OCI-M2 (cell line): ENCODE data around the gene FAM25A.
"Not testable (repeated sequence)": the region's sequence is repeated elsewhere in the genome, so short reads cannot be mapped to it uniquely, and the experiment has no call there.

ENCODE experiments used
- DNase-seq: peaks from one replicate; lab custom pipeline; 2025; ENCODE audit not compliant: unreplicated experiment; lab: John Stamatoyannopoulos, UW

The FAM25A gene

GRCh38 chr10:87009134-87009696 lies 10.9 kb upstream of the FAM25A start:
- not testable (repeated sequence) for DNase-seq

GRCh38 chr10:87013528-87013927 lies 6.6 kb upstream of the FAM25A start:
- DNase-seq, result not testable (repeated sequence)

DNA sequence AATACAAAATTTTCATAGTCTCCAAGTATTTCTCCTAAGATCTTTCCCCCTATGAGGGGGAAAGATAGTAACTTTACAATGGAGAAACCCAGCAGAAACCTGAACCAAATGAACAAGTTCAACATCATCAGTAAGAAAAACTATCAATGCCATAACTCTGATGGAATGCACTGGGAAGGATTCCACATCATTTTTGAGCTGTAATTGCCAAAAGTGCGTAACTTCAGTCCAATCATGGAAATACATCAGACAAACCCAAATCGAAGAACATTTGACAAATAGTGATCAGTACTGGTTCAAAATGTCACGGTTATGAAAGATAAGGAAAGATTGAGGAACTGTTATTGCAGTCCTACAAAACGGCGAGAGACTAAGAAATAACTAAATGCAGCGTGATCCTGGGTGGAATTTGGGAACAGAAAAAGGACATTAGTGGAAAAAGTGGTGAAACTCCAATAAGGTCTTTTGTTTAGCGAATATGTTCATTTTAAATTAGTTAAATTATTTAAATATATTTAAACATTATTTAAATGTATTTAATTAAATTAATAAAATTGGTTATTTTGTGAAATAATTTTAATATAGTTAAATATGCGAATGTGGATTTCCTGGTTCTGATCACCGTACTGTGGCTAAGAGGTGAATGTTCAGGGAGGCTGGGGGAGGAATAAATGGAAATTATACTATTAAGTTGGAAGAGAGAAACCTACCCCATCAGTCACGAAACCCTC lies 4.9 kb upstream of the FAM25A start:
- not testable (repeated sequence) for DNase-seq

GRCh38 chr10:87018127-87018526 lies 2.0 kb upstream of the FAM25A start:
- DNase-seq, result not testable (repeated sequence)

DNA sequence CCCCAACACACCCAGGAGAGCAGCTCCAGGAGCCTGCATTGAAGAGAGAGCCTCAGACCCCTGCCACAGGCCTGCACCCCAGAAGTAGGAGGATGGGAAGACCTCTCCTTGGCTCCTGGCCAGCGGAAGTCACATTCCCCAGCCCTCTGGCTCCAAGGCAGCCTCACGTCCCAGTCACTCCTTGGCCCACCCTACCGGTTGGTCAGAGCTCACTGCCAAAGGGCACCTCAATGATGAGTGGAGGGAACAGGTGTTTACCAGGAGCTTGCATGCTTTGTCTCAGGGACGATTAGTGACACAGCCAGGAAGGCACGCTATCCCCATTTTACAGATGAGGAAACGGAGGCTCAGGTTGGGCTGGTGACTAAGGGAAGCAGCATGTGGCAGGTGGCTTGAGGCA lies 1.0 kb upstream of the FAM25A start:
- not testable (repeated sequence) for DNase-seq

- DNase-seq, result not testable (repeated sequence)
Measured at GRCh38 chr10:87019504-87019903, 590 bp upstream of the FAM25A start.

- DNase-seq, result not testable (repeated sequence)
Measured at GRCh38 chr10:87025285-87025958, 5.3 kb downstream of the FAM25A start.

DNA sequence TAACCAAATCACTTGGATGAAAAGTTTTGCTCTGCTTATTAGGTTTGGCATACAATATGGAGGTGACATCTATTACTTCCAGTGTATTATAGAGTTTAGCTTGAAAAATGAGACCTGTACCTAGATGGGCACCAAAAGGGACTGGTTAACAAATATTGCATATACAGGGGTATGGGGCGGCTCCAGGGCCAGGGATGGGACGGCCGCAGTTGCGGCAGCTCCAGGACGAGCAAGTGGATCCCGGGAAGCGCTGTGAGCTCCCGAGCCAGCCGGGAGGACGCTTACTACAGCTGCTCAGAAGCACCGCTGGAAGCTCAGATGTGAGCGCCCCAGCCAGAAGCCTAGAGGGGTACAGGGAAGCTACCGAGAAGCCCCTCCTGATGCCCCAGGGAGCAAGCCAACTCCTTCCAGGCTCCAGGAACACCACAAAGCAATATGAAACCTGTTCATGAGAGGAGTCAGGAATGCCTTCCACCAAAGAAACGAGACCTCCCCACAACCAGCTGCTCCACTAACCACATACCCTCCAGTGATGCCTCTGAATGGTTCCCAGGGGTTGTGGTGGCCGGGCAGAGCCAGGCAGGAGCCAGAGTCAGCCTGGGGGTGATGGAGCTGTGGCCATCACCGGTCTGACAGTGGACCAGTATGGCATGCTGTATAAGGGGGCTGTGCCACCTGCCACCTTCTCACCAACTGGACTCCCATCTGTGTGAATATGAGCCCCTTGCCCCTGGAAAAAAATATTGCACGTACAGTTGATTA lies 6.8 kb downstream of the FAM25A start:
- not testable (repeated sequence) for DNase-seq

- not testable (repeated sequence) for DNase-seq
Measured at GRCh38 chr10:87030419-87030818, 10.3 kb downstream of the FAM25A start.

- no peak for DNase-seq
Measured at GRCh38 chr10:87030912-87031635, 11.0 kb downstream of the FAM25A start.

DNA sequence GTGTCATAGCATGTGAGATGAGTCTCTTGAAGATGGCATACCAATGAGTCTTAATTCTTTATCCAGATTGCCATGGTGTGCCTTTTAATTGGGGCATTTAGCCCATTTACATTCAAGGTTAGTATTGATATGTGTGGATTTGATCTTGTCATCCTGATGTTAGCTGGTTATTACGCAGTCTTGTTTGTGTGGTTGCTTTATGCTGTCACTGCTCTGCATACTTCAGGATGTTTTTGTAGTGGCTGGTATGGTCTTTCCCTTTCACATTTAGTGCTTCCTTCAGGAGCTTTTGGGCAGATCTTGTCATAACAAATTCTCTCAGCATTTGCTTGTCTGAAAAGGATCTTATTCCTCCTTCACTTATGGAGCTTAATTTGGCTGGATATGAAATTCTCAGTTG lies 16.5 kb downstream of the FAM25A start:
- no peak for DNase-seq

- no peak for DNase-seq
Measured at GRCh38 chr10:87038286-87038717, 18.2 kb downstream of the FAM25A start.

DNA sequence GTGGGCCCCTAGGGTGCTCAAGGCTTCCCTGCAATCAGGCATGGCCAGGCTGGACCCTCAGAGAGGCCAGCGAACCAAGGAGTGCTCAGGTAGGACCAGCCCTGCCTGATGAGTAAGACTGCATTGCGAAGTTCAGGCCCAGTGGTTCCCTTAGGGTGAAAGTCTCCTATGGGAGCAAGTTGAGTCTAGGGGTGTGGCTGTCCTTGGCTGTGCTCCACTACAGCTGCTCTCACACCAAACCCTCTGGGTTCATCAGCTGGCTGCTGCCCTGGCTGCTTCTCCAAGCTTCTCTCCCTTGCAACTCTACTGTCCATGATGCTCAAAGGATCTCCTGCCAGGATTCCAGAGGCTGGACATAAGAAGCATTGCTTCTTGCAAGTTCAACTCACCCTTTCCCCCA lies 18.7 kb downstream of the FAM25A start:
- DNase-seq, result no peak

GRCh38 chr10:87043579-87043978 lies 23.5 kb downstream of the FAM25A start:
- not testable (repeated sequence) for DNase-seq

DNA sequence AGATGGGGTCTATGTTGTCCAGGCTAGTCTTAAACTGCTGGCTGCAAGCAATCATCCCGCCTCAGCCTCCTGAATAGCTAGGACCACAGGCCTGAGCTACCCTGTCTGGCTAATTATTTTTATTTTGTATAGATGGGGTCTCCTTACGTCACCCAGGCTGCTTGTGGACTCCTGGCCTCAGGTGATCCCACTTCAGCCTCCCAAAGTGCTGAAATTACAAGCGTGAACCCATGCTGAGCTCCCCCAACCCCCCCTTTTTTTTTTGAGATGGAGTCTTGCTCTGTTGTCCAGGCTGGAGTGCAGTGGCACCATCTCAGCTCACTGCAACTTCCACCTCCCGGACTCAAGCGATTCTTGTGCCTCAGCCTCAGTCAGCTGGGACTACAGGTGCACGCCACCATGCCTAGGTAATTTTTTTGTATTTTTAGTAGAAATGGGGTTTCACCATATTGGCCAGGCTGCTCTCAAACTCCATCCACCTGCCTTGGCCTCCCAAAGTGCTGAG lies 25.4 kb downstream of the FAM25A start:
- DNase-seq, result no peak

GRCh38 chr10:87053111-87053510 lies 33.0 kb downstream of the FAM25A start:
- DNase-seq, result no peak

DNA sequence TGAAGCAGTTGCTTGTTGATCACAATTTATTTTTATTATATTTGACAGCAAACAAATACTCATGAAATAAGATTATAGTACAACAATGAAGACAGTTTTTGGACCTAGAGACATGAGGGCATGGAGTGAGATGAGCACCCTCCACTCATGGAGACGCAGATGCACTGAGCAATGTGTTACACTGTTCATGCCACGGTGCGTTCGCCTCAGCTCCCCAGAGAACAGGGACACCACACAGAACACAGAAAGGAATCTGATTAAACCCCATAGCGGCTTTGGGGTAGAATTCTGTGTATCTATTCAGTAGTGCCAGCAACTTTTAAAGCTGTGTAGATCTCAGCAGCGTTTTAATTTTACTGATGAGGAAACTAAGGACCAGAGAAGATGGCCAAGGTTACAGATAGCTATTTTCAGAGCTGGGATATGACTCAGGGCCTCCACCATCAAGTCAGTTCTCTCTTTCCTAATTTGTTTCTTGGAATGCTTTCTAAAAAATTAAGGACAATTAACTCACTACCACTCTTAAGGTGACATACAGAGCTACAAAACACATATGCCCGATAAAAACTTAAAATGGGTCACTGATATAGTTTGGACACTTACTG lies 33.6 kb downstream of the FAM25A start:
- DNase-seq, result no peak

DNA sequence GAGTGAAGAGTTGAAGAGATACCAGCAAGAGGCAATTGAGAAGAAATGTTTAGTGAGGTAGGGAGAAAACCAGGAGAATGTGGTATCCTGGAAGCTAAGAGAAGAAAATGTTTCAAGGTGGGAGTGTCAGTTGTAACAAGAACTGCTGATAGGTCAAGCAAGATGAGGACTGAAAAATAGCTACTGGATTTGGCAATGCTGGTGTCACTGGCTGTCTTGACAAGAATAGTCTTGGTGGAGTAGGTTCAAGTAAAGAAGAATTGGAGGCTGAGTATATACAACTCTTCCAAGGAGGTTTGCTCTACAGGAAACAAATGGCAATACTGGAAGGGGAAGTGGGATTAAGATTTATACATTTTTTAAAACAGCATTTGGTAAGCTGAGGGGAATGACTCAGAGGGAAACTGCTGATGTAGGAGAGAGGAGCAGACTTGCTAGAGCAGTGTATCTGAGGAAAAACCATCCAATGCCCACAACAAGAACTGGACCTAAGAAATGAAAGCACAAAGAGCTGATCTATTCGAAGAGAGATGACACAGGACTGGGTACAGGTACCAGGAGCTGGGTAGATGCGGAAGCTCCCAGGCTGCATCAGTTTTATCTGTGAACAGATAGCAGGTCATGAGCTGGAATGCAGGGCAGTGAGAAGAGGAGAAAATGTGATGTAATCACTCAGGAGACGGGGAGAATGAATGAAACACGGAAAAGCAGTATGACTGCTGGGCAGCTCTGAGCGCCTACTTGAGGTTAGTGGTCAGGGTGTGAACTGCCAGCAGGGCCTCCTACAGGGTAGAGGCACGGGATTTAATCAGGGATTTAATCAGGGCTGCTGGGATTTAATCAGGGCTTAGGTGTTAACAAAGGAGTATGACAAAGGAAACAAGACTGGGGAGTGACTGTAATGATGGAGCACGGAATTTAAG lies 34.5 kb downstream of the FAM25A start:
- no peak for DNase-seq

DNA sequence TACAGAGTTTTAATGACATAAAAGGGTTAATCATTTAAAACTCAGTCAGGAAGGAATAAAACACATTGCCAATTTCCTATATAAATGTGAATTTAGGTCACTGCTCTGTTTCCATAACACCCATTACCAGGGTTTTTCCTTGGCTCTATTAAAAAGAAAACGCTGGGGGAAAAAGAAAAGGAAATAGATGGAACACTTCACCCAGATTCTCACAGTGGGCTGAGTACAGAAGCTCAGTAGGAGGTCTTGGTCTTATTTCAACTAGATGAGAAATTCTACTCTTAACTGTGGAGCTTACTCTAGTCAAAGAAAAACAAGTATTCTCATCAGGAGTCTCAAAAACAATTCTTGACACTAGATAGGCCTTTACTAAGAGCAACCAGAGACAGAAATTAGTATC lies 38.1 kb downstream of the FAM25A start:
- no peak for DNase-seq
